Fibroblast of the aortic adventitia (primary cell): ENCODE data around the gene NRM. TPM values are rescaled to one million over a fixed set of nuclear protein-coding genes. Genes with fewer than 3 reads are reported as not detected.

ENCODE experiments used
- DNase-seq: peaks from one replicate; pipeline ENCODE4 v3.0.0-alpha.2; 2010; ENCODE audit warnings: low read depth
- H3K4me3 ChIP-seq: 2 replicates; pipeline ENCODE4 v1.5.1; 2011; ENCODE audit warnings: low read depth, mild to moderate bottlenecking, control low read depth, low read length, moderate library complexity
- total RNA-seq: library from RNA; depleted of rRNA; stranded (reverse); fragments of >200 nt; gene quantifications from 2 replicates; pipeline ENCODE4 v1.2.3, GENCODE V29; 2012; ENCODE audit warnings: low replicate concordance
- TF ChIP-seq, protein P1 (sequence below): IDR thresholded peaks from 2 replicates; pipeline ENCODE4 v1.5.1; 2011; ENCODE audit warnings: mild to moderate bottlenecking, low read length, control low read depth, inconsistent platforms; ENCODE audit not compliant: insufficient read depth

The NRM gene
- total RNA-seq, 1 donor = 9.9 TPM

DNA sequence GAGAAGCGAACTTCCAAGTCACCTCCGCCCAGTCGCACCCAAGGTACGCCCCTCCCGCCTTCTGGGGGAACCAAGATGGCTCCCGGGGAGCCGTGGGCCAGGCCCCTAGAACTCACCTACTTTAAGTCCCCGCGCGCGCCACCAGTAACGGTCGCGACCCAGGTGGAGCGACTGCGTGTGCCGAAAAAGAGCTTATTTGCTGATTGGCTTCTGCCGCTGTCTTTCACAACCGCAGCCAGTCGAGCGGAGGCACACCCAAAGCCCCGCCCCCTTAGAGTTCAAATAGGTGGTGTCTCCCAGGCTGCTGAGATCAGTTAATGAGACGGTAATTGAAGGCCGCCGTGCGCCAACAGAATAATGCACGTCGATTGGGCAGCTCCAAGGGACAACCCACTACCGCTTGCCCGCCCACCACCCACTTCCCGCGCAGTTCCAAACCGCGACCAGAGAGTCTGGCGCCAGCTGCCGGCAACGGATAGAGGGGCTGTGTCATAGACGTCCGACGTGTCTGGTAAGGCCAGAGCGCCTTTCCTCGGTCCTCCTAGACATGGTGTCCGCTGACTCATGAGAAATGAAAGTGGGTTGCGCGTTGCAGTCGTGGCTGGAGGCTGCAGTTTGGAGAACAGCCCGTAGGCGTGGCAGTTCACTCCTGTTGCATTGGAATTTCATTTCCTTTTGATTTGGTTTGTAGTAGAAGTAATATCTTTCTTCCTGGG lies 26.5 kb upstream of the NRM start, which contains the start of gene MDC1:
Gene MDC1 (minus strand): TSS at position 153 of the 716 bp plus-strand sequence. CDS start 2,106 bp downstream, outside the sequence.
- TF ChIP-seq, protein P1, sequence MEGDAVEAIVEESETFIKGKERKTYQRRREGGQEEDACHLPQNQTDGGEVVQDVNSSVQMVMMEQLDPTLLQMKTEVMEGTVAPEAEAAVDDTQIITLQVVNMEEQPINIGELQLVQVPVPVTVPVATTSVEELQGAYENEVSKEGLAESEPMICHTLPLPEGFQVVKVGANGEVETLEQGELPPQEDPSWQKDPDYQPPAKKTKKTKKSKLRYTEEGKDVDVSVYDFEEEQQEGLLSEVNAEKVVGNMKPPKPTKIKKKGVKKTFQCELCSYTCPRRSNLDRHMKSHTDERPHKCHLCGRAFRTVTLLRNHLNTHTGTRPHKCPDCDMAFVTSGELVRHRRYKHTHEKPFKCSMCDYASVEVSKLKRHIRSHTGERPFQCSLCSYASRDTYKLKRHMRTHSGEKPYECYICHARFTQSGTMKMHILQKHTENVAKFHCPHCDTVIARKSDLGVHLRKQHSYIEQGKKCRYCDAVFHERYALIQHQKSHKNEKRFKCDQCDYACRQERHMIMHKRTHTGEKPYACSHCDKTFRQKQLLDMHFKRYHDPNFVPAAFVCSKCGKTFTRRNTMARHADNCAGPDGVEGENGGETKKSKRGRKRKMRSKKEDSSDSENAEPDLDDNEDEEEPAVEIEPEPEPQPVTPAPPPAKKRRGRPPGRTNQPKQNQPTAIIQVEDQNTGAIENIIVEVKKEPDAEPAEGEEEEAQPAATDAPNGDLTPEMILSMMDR = peak; percentile 42
- H3K4me3 ChIP-seq = peak within 1 kb of the TSS; percentile 84
- DNase-seq = peak; percentile 100

- TF ChIP-seq, protein P1 = no peak
- H3K4me3 ChIP-seq = peak overlapping the region; percentile 84
- no peak for DNase-seq
These were observed 26.0 kb upstream of the NRM start for GRCh38 chr6:30716879-30717128.

GRCh38 chr6:30714263-30714662 lies 23.5 kb upstream of the NRM start:
- TF ChIP-seq, protein P1 = no peak
- no peak for DNase-seq
- H3K4me3 ChIP-seq = no peak overlapping the region

GRCh38 chr6:30712441-30712945 lies 21.7 kb upstream of the NRM start:
- TF ChIP-seq, protein P1 = no peak
- no peak for DNase-seq
- no peak overlapping the region for H3K4me3 ChIP-seq

- DNase-seq = no peak
- TF ChIP-seq, protein P1 = no peak
- H3K4me3 ChIP-seq = no peak overlapping the region
These were observed 21.1 kb upstream of the NRM start for GRCh38 chr6:30711758-30712380.

DNA sequence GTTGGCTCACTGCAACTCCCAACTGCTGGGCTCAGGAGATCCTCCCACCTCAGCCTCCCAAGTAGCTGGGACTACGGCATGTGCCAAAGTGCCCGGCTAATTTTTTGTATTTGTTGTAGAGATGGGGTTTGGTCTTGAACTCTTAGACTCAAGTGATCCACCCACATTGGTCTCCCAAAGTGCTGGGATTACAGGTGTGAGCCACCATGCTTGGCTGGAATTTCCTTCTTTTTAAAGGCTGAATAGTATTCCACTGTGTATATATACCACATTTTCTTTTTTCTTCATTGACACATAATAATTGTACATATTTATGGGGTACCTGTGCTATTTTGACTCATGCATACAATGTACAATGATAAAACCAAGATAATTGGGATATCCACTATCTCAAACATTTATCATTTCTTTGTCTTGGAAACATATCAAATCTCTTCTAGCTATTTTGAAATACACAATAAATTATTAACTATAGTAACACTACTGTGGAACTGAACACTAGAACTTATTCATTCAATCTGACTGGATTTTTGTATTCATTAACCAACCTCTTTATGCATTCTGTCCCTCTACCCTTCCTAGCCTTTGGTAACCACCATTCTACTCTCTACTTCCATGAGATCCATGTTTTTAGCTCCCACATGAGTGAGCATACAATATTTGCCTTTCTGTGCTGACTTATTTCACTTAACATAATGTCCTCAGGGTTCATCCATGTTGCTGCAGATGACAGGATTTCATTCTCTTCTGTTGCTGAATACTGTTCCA lies 18.5 kb upstream of the NRM start:
- TF ChIP-seq, protein P1 = no peak
- no peak overlapping the region for H3K4me3 ChIP-seq
- DNase-seq = no peak
